Measurements from ENCODE around the gene GPC5. TPM values are rescaled to one million over a fixed set of nuclear protein-coding genes. Genes with fewer than 3 reads are reported as not detected.

The GPC5 gene
- total RNA-seq, 2 donors from 2014 or later, result 0.22 to 0.51 TPM

GRCh38 chr13:91725646-91726045 is 327.2 kb downstream of the GPC5 start:
- H3K9me3 ChIP-seq (ENCODE audit: control insufficient read depth, low read length), result no peaks in the 10 kb centered on the region
- Mint-ChIP-seq H3K36me3 (ENCODE audit: low read depth) (no peaks in the 10 kb centered on the region), H3K9me3 (no peaks in the 10 kb centered on the region), H3K27ac (no peak overlapping the region), H3K27me3 (ENCODE audit: insufficient read depth) (no peaks in the 10 kb centered on the region), H3K4me1 (peaks cover 6% of the 10 kb centered on the region), H3K4me3 (no peak overlapping the region)
- DNase-seq, result no peak
- H3K27ac ChIP-seq (ENCODE audit: low read depth, low read length), result no peak overlapping the region
- H3K9ac ChIP-seq (ENCODE audit: extremely low read depth, low read length, poor library complexity, severe bottlenecking), result no peak overlapping the region
- no peaks in the 10 kb centered on the region for H3K4me1 ChIP-seq (ENCODE audit: control insufficient read depth, insufficient read depth, low read length)
- WGBS, 2 experiments (ENCODE audit: insufficient coverage in 1 of 2, insufficient read length in 1 of 2), result 87 to 93% methylated on average over 3 to 4 of the region's 4 CpGs
- no peak overlapping the region for H3K4me3 ChIP-seq (ENCODE audit: low read length)
- TF ChIP-seq, protein P1, sequence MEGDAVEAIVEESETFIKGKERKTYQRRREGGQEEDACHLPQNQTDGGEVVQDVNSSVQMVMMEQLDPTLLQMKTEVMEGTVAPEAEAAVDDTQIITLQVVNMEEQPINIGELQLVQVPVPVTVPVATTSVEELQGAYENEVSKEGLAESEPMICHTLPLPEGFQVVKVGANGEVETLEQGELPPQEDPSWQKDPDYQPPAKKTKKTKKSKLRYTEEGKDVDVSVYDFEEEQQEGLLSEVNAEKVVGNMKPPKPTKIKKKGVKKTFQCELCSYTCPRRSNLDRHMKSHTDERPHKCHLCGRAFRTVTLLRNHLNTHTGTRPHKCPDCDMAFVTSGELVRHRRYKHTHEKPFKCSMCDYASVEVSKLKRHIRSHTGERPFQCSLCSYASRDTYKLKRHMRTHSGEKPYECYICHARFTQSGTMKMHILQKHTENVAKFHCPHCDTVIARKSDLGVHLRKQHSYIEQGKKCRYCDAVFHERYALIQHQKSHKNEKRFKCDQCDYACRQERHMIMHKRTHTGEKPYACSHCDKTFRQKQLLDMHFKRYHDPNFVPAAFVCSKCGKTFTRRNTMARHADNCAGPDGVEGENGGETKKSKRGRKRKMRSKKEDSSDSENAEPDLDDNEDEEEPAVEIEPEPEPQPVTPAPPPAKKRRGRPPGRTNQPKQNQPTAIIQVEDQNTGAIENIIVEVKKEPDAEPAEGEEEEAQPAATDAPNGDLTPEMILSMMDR (conservative IDR thresholded peaks at IDR 0.05), result no peak
- H3K27me3 ChIP-seq (ENCODE audit: control insufficient read depth, insufficient read depth, low read length, poor library complexity, severe bottlenecking), result no peaks in the 10 kb centered on the region
- H3K36me3 ChIP-seq (ENCODE audit: control insufficient read depth, insufficient read depth, low read length), result no peaks in the 10 kb centered on the region

DNA sequence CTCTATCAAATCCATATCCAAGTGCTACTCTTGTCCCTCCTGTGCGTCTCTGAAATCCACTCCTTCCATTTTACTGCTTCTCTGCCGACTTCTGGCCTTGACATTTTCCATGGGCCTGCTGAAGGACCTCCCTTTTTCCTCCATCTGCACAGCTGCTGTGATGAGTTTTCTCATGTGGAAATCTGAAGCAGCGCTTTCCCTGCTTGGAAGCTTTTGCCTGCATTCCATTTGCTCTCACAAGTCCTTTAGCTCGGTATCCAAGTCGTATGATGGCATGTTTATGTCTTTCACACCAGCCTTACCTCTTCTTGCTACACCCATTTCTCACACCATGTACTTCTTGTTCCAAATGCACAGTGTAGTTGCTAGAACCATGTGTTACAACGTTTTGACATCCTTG is 328.2 kb downstream of the GPC5 start:
- Mint-ChIP-seq H3K4me3 (no peak overlapping the region), H3K9me3 (no peaks in the 10 kb centered on the region), H3K27ac (no peak overlapping the region), H3K36me3 (ENCODE audit: low read depth) (no peaks in the 10 kb centered on the region), H3K4me1 (peaks cover 9% of the 10 kb centered on the region), H3K27me3 (ENCODE audit: insufficient read depth) (no peaks in the 10 kb centered on the region)
- Histone ChIP-seq H3K9me3 (ENCODE audit: control insufficient read depth, low read length) (no peaks in the 10 kb centered on the region), H3K9ac (ENCODE audit: extremely low read depth, low read length, poor library complexity, severe bottlenecking) (no peak overlapping the region), H3K4me1 (ENCODE audit: control insufficient read depth, insufficient read depth, low read length) (no peaks in the 10 kb centered on the region), H3K4me3 (ENCODE audit: low read length) (no peak overlapping the region), H3K27me3 (ENCODE audit: control insufficient read depth, insufficient read depth, low read length, poor library complexity, severe bottlenecking) (no peaks in the 10 kb centered on the region), H3K36me3 (ENCODE audit: control insufficient read depth, insufficient read depth, low read length) (no peaks in the 10 kb centered on the region), H3K27ac (ENCODE audit: low read depth, low read length) (no peak overlapping the region)
- DNase-seq, result no peak
- TF ChIP-seq, protein P1 (conservative IDR thresholded peaks at IDR 0.05), result no peak
- WGBS, 2 experiments (ENCODE audit: insufficient coverage in 1 of 2, insufficient read length in 1 of 2), result 92 to 93% methylated on average over 5 to 6 of the region's 6 CpGs

GRCh38 chr13:91729859-91730258 is 331.4 kb downstream of the GPC5 start:
- Mint-ChIP-seq H3K9me3 (peaks cover 8% of the 10 kb centered on the region), H3K4me3 (no peak overlapping the region), H3K4me1 (peaks cover 9% of the 10 kb centered on the region), H3K36me3 (ENCODE audit: low read depth) (no peaks in the 10 kb centered on the region), H3K27ac (no peak overlapping the region), H3K27me3 (ENCODE audit: insufficient read depth) (no peaks in the 10 kb centered on the region)
- TF ChIP-seq, protein P1 (conservative IDR thresholded peaks at IDR 0.05), result no peak
- H3K9me3 ChIP-seq (ENCODE audit: control insufficient read depth, low read length), result no peaks in the 10 kb centered on the region
- H3K36me3 ChIP-seq (ENCODE audit: control insufficient read depth, insufficient read depth, low read length), result no peaks in the 10 kb centered on the region
- H3K4me1 ChIP-seq (ENCODE audit: control insufficient read depth, insufficient read depth, low read length), result no peaks in the 10 kb centered on the region
- 84% methylated on average over 1 of the region's 1 CpG; no CpG with 5 or more reads in 1 of the 2 experiments for WGBS, 2 experiments (ENCODE audit: insufficient coverage in 1 of 2, insufficient read length in 1 of 2)
- H3K4me3 ChIP-seq (ENCODE audit: low read length), result no peak overlapping the region
- no peaks in the 10 kb centered on the region for H3K27me3 ChIP-seq (ENCODE audit: control insufficient read depth, insufficient read depth, low read length, poor library complexity, severe bottlenecking)
- no peak for DNase-seq
- no peak overlapping the region for H3K27ac ChIP-seq (ENCODE audit: low read depth, low read length)
- no peak overlapping the region for H3K9ac ChIP-seq (ENCODE audit: extremely low read depth, low read length, poor library complexity, severe bottlenecking)
